ENCODE results near the gene VWF.

- TF ChIP-seq CTCF (optimal IDR thresholded peaks at IDR 0.05 in 1 of 3, IDR thresholded peaks at IDR 0.05 in 1 of 3, conservative IDR thresholded peaks at IDR 0.05 in 1 of 3; ENCODE audit: extremely low read depth in 1 of 3, insufficient read depth in 2 of 3, low read length in 3 of 3), result no peak
- no peak for TF ChIP-seq EZH2 (IDR thresholded peaks at IDR 0.05; ENCODE audit: low read length)
These were observed 12.5 kb downstream of the VWF start for GRCh38 chr12:6112004-6112403.
